NCI-H2171 (cell line): ENCODE measurements around the gene ZNF365.

ENCODE experiments used
- DNase-seq: peaks from one replicate; lab custom pipeline; 2025; lab: John Stamatoyannopoulos, UW

The ZNF365 gene

GRCh38 chr10:62422068-62422590 lies 48.0 kb downstream of the ZNF365 start:
- no peak for DNase-seq

GRCh38 chr10:62424026-62424425 lies 49.9 kb downstream of the ZNF365 start:
- DNase-seq: no peak

- DNase-seq: no peak
These were observed 51.9 kb downstream of the ZNF365 start for GRCh38 chr10:62426086-62426485.

GRCh38 chr10:62426600-62426999 lies 52.4 kb downstream of the ZNF365 start:
- DNase-seq: no peak

- no peak for DNase-seq
These were observed 56.7 kb downstream of the ZNF365 start for GRCh38 chr10:62430881-62431280.

GRCh38 chr10:62433181-62433692 lies 59.1 kb downstream of the ZNF365 start:
- DNase-seq: no peak

- DNase-seq: no peak
These were observed 59.7 kb downstream of the ZNF365 start for GRCh38 chr10:62433901-62434300.

GRCh38 chr10:62437696-62438095 lies 63.5 kb downstream of the ZNF365 start:
- no peak for DNase-seq

GRCh38 chr10:62442006-62442405 lies 67.8 kb downstream of the ZNF365 start:
- no peak for DNase-seq

- DNase-seq: no peak
These were observed 68.9 kb downstream of the ZNF365 start for GRCh38 chr10:62442894-62443669.

- DNase-seq: no peak
These were observed 69.7 kb downstream of the ZNF365 start for GRCh38 chr10:62443866-62444265.

GRCh38 chr10:62446627-62447026 lies 72.5 kb downstream of the ZNF365 start:
- DNase-seq: no peak

GRCh38 chr10:62450912-62451610 lies 76.9 kb downstream of the ZNF365 start:
- no peak for DNase-seq

GRCh38 chr10:62451611-62451975 lies 77.4 kb downstream of the ZNF365 start:
- no peak for DNase-seq
